GM18873 (cell line): ENCODE measurements around the gene PCNX1.

Experiments used
- ATAC-seq: cut with Tn5 transposase; IDR thresholded peaks from one replicate; pipeline ENCODE4 v1.9.1; 2021; ENCODE audit warnings: mild to moderate bottlenecking, moderate library complexity, moderate number of reproducible peaks; ENCODE audit not compliant: unreplicated experiment, low FRiP score

The PCNX1 gene

GRCh38 chr14:70954068-70954467 lies 46.8 kb downstream of the PCNX1 start:
- no peak for ATAC-seq

DNA sequence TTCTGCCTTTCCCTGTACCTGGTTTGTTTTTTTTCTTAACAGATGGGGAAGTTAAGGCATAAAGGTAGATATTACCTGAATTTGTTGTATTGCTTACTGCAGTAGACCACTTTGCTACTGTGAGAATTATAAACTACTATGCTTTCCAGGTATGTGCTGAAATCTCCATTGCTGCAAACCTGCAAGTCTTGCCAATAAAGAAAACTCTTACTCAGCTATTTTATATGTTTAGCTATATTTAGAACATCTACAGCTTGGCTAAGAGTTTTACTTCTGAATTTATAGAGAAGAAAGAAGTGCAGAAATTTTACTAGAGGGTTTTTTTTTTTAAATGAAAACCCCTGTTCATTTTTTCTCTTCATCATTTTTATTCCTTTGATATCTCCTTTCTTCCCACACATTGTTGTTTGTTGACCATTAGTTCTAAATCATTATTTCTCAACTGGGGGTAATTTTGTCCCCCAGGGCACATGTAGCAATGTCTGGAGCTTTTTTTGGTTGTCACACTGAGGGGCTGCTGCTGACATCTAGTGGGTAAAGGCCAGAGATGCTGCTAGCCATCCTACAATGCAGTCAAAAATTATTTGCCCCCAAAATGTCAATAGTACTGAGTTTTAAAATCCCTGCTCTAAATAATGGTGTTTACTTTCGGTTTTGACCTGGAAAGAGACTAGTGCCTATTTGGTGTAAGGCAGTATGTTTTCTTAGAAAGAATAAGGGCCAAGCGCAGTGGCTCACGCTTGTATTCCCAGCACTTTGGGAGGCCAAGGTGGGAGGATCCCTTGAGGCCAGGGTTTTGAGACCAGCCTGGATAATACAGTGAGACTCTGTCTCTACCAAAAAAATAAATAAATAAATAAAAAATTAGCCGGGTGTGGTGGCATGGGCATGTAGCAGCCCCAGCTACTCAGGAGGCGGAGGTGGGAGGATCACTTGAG lies 48.6 kb downstream of the PCNX1 start:
- ATAC-seq: no peak

GRCh38 chr14:70956511-70956910 lies 49.3 kb downstream of the PCNX1 start:
- no peak for ATAC-seq

DNA sequence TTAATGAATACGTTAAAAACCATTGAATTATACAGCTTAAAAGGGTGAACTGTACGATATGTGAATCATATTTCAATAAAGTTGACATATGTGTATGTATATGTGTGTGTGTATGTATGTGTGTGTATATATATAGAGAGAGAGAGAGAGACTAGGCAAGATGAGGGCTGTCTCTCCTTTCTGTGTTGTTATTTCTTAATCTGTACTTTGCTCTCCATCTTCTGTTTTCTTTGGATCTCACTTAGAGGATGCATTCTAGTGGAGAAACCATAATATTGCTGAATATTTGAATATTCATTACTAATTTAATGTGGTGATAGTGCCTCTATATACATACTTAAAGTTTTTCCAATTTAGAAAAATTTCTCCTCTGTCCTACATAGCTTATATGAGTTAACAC lies 50.5 kb downstream of the PCNX1 start:
- no peak for ATAC-seq

- no peak for ATAC-seq
Measured at GRCh38 chr14:70962935-70963334, 55.7 kb downstream of the PCNX1 start.

DNA sequence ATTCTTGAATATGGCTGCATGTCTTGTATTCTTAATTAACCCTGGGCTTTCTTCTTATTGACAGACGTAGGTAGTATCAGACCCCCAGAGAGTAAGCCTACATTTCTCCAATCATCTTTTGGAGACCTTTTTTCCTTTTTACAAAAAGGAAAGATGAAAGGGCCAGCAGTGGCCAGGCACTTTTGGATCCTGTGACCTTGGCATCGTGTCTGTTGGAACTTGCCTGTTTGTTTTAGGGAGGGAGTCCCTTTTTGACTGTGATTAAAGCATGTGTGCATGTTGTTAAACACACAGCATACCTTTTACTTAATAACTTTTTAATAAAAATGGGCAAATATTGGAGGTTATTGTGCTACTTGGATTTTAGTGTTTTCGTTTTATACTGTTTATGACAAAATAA lies 57.2 kb downstream of the PCNX1 start:
- ATAC-seq: no peak

- ATAC-seq: no peak
Measured at GRCh38 chr14:70971560-70971959, 64.3 kb downstream of the PCNX1 start.

DNA sequence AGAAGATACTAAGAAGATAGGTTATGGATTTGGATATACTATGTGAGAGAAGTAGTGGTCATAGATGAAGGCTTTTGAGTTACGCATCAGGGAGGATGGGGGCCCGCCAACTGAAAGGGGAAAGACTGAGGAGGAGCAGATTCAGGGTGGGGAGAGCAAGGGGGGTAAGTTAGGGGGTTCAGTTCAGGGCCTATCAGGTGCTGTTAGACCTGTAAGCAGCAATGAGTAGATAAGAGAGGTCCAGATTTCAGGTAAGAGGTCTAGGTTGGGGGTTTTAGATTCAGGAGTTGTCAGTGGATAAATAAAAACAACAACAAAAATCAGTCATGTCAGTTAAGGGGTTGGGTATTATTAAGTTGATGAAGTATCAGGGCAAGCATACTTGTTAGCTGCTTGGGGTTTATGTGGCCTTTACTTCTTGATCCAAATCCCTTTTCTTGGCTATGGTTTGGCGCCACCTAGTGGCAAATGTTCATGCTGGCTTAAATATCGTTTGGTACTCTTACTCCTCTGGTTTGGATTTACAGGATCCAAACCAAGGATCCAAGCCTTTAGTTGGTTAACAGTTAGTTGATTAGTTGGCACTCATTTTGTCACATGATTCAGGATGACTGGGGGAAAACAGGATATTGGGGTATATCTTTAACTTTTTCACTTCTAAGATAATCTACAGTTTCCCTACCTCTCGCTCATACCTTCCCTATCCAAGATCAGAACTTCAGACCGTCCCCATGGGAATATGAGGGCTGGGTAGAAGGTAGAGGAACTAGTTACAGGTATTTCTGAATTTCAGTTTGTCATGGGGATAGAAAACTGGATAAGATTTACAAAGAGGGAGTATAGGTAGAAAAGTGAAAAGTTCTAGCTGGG lies 65.1 kb downstream of the PCNX1 start:
- no peak for ATAC-seq

DNA sequence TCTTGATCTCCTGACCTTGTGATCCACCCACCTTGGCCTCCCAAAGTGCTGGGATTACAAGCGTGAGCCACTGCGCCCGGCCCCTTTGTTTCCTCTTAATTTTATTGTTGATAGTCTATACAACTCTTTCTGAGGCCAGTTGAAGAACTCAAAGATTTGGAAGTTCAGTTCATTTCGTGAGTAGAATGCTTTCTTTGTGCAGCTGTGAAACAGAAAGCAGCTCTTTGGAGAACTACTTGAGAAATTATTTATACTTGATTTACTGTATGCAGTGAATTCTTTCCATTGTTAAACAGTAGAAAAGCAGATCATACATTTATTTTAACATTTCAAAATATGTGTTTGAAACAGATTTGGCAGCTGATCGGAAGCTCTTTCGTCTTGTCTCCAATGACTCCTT lies 69.3 kb downstream of the PCNX1 start:
- ATAC-seq: no peak

DNA sequence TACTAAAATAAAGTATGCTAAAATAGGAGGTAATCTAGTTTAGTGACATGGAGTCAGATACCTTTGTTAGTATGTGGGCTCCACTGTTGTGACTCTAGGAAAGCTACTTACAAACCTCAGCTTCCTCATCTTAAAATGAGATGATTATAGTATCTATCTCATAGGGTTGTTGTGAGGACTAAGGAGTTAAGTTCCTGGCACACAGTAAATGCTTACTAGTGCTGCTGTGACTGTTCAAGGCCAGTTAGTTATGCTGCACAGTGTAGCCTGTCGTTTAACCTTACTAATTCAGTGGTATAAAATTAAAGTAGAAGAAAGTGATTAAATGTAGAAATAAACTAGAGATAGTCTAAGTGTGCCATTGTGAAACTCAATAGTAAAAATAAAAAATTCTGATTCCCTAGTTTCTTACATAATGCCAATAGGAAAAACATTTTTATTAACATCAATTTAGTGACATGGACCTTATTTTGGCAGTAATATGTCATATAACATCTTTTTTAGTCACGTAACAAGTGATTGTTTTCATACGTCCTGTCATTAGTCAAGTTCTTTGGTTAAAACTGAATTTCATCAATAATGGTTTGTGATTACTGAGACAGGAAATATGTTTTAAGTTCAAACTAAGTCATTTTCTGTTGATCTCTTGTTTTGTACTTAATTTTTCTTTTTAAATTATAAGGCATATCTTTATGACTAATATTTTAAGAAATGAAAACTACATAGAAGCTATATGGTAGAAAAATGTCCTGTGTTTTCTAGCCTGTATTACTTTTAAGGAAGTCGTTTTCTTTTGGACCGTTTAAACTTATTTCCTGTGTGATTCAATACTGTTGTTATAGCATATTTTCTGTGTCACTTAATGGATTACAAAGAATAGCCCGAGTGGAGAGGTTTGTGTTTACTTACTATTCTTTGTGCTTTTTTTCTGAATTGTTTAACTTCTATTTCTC lies 74.0 kb downstream of the PCNX1 start:
- no peak for ATAC-seq

DNA sequence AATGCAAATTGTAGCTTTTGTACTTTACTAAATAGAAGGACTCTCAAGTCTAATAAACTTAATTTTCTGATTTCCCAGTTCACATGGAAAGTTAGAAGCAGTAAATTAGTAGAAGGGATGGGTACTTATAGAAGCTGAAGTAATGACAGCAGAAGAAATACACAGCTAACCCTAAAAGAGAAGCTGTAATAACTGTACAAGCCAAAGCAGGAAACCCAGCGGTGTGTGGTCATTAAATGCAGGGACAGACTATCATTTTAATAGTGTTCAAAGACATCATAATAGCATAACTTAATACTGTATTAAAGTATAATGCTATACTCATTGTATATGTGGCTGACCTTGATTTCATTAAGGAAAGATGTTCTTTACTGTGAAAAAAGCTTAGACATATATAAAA lies 74.9 kb downstream of the PCNX1 start:
- ATAC-seq: no peak

GRCh38 chr14:70987041-70987440 lies 79.8 kb downstream of the PCNX1 start:
- no peak for ATAC-seq

- ATAC-seq: no peak
Measured at GRCh38 chr14:70988452-70988851, 81.2 kb downstream of the PCNX1 start.

GRCh38 chr14:70993931-70994330 lies 86.7 kb downstream of the PCNX1 start:
- ATAC-seq: no peak

DNA sequence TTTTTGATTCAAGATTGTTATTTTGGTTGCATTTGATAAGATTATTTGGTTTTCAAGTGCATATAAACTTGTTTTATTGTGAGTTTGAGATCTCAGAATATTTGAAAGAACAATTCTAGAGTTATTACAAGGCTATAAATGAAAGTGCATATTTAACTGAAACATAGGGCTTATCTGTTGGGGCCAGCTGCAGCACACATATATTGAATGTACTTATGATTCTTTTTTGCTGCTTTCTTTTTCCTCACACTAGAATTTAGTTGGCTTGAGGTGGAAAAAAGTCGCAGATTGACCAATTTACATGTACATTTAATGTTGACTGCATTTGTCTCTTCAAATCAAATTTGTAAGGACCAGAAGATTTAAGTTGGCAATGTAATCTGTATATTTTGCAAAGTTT lies 88.0 kb downstream of the PCNX1 start:
- no peak for ATAC-seq

- ATAC-seq: no peak
Measured at GRCh38 chr14:70995671-70996070, 88.4 kb downstream of the PCNX1 start.

- no peak for ATAC-seq
Measured at GRCh38 chr14:70999117-70999516, 91.9 kb downstream of the PCNX1 start.

- ATAC-seq: no peak
Measured at GRCh38 chr14:71000091-71000490, 92.8 kb downstream of the PCNX1 start.

- ATAC-seq: no peak
Measured at GRCh38 chr14:71001742-71002141, 94.5 kb downstream of the PCNX1 start.

GRCh38 chr14:71003156-71003555 lies 95.9 kb downstream of the PCNX1 start:
- ATAC-seq: no peak
